ENCODE results near the gene SLC35D1. TPM values are rescaled to one million over a fixed set of nuclear protein-coding genes. Genes with fewer than 3 reads are reported as not detected.

The SLC35D1 gene
- total RNA-seq, 1 donor from 2014 or later = 15.5 TPM

- Mint-ChIP-seq H3K27ac (no peak overlapping the region), H3K9me3 (no peaks in the 10 kb centered on the region), H3K4me3 (no peak overlapping the region), H3K36me3 (no peaks in the 10 kb centered on the region), H3K4me1 (peaks cover 2% of the 10 kb centered on the region), H3K27me3 (ENCODE audit: low read depth) (no peaks in the 10 kb centered on the region)
- TF ChIP-seq CTCF (IDR thresholded peaks at IDR 0.05; ENCODE audit: unreplicated experiment) = no peak
- DNase-seq (ENCODE audit: low spot score in 2 of 2, unreplicated experiment in 2 of 2) = no peak
Measured at GRCh38 chr1:67059346-67059745, 5.4 kb upstream of the SLC35D1 start.

DNA sequence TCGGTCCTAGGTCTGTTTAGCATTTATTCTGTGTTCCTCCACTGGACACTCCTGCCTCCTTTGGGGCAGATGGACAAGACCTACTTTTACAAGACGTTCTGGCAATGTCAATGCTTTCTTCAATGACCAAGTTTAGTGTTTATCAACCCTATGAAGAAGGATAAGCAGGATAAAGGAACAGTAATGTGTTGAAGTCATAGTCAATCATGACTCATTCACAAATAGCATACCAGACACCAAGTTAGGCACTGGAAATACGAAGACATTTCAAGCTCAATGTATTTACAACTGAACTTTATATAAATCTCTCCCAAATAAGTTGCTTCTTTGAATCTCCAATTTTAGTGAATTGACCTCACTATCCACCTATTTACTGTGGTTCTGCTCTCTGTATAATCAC is 4.8 kb upstream of the SLC35D1 start:
- Mint-ChIP-seq H3K4me1 (peaks cover 2% of the 10 kb centered on the region), H3K4me3 (no peak overlapping the region), H3K27ac (no peak overlapping the region), H3K9me3 (no peaks in the 10 kb centered on the region), H3K36me3 (no peaks in the 10 kb centered on the region), H3K27me3 (ENCODE audit: low read depth) (no peaks in the 10 kb centered on the region)
- DNase-seq (ENCODE audit: low spot score in 2 of 2, unreplicated experiment in 2 of 2) = no peak
- TF ChIP-seq CTCF (IDR thresholded peaks at IDR 0.05; ENCODE audit: unreplicated experiment) = no peak

DNA sequence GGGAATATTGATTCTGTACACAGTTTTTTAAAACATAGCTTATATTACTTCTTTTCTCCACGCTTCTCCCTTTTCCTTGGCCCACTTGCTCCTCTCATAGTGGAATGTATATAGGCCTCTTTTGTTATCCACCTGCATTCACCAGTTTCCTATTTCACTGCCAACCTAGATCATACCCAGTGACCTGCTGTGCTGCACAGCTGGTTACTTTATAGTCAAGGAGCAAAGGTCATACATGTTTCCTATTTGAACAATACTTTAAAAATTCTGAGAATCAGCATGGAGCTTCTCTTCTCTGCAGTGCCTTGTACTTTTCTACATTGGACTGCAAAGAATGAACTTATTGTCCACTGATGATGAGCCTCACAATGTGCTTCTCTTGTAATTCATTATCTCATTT is 4.3 kb upstream of the SLC35D1 start:
- H3K4me1 Mint-ChIP-seq = peaks cover 2% of the 10 kb centered on the region
- no peaks in the 10 kb centered on the region for H3K9me3 Mint-ChIP-seq
- DNase-seq (ENCODE audit: low spot score in 2 of 2, unreplicated experiment in 2 of 2) = no peak
- no peaks in the 10 kb centered on the region for H3K27me3 Mint-ChIP-seq (ENCODE audit: low read depth)
- no peak overlapping the region for H3K27ac Mint-ChIP-seq
- TF ChIP-seq CTCF (IDR thresholded peaks at IDR 0.05; ENCODE audit: unreplicated experiment) = no peak
- no peaks in the 10 kb centered on the region for H3K36me3 Mint-ChIP-seq
- no peak overlapping the region for H3K4me3 Mint-ChIP-seq

DNA sequence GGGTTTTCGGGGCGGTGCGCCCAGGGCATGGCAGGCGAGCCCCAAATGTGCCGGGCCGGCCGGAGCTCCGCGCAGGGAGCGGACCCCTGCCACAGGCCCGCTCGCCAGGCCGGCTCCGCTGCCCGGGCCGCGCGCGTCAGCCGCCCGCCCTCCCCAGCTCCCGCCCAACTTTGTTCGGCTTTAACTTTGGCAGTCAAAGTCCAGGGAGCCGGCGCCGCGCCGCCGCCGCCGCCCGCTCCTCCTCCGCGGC is 488 bp downstream of the SLC35D1 start:
- Mint-ChIP-seq H3K27ac (peak overlapping the region; percentile 89), H3K4me1 (peaks cover 20% of the 10 kb centered on the region), H3K4me3 (peak overlapping the region; percentile 83), H3K36me3 (peaks cover 12% of the 10 kb centered on the region), H3K27me3 (ENCODE audit: low read depth) (no peaks in the 10 kb centered on the region), H3K9me3 (no peaks in the 10 kb centered on the region)
- peak; percentile 43 to 74 for DNase-seq (ENCODE audit: low spot score in 2 of 2, unreplicated experiment in 2 of 2)
- TF ChIP-seq CTCF (IDR thresholded peaks at IDR 0.05; ENCODE audit: unreplicated experiment) = no peak

GRCh38 chr1:67052741-67053534 is 1.0 kb downstream of the SLC35D1 start:
- Mint-ChIP-seq H3K36me3 (peaks cover 15% of the 10 kb centered on the region), H3K9me3 (no peaks in the 10 kb centered on the region), H3K27ac (peak overlapping the region; percentile 89), H3K4me3 (peak overlapping the region; percentile 79), H3K27me3 (ENCODE audit: low read depth) (no peaks in the 10 kb centered on the region), H3K4me1 (peaks cover 20% of the 10 kb centered on the region)
- peak; percentile 25 to 57 for DNase-seq (ENCODE audit: low spot score in 2 of 2, unreplicated experiment in 2 of 2)
- TF ChIP-seq CTCF (IDR thresholded peaks at IDR 0.05; ENCODE audit: unreplicated experiment) = no peak

All from mesothelial cell of epicardium (in vitro differentiated cells).